GM12878 (cell line): ENCODE data around the gene GRK7. TPM values are rescaled to one million over a fixed set of nuclear protein-coding genes. Genes with fewer than 3 reads are reported as not detected.

Experiments
- DPF2 ChIP-seq: fragments of 450-650 bp; IDR thresholded peaks from 2 replicates; pipeline ENCODE4 v1.6.1; 2017; ENCODE audit warnings: mild to moderate bottlenecking
- IKZF1 ChIP-seq: fragments of 450-650 bp; conservative IDR thresholded peaks from 2 replicates; pipeline ENCODE4 v1.6.1; 2017; ENCODE audit warnings: antibody characterized with exemption, mild to moderate bottlenecking
- MAX ChIP-seq: IDR thresholded peaks from 2 replicates; pipeline ENCODE4 v1.6.1; 2012; ENCODE audit warnings: low read depth, low read length, improper control_type of control experiment
- MEF2B ChIP-seq: fragments of 450-650 bp; IDR thresholded peaks from 2 replicates; pipeline ENCODE4 v1.6.1; 2018; ENCODE audit warnings: mild to moderate bottlenecking, moderate library complexity; ENCODE audit not compliant: partially characterized antibody, poor library complexity, severe bottlenecking
- TBL1XR1 ChIP-seq: IDR thresholded peaks from 2 replicates; pipeline ENCODE4 v1.6.1; 2012; ENCODE audit warnings: low read depth, low read length, improper control_type of control experiment
- ZBTB11 ChIP-seq: fragments of 450-650 bp; formaldehyde crosslinking; IDR thresholded peaks from 2 replicates; pipeline ENCODE4 v1.5.0; 2022; ENCODE audit warnings: mild to moderate bottlenecking, missing genetic modification characterization
- ZNF592 ChIP-seq: fragments of 450-650 bp; IDR thresholded peaks from 2 replicates; pipeline ENCODE4 v1.6.1; 2017; ENCODE audit warnings: mild to moderate bottlenecking, moderate library complexity
- polyA plus RNA-seq, 11 experiments: library from polyadenylated mRNA; depleted of rRNA in 4 of 11; unstranded in 6 of 11; stranded (reverse) in 5 of 11; fragments of >200 nt; fragmentation: Nextera tagmentation in 4 of 11; fragmentation: Illumina TruSeq in 1 of 11; extraction: Ambion mirVana in 4 of 11; extraction: Trizol in 1 of 11; gene quantifications; 1 replicate in 1 of 11; 2 replicates in 10 of 11; pipeline versions ENCODE4 v1.2.1 to v1.2.3, GENCODE V29; 2011 to 2016; ENCODE audit warnings: inconsistent platforms in 2 of 11, missing spikeins in 2 of 11, low read depth in 1 of 11
- total RNA-seq, 4 experiments: library from RNA; depleted of rRNA in 3 of 4; stranded (reverse); fragments of >200 nt in 3 of 4; fragmentation: Illumina TruSeq in 1 of 4; extraction: Trizol in 1 of 4; gene quantifications; 2 replicates each; pipeline versions ENCODE4 v1.2.1 to v1.2.3, GENCODE V29; 2013 to 2021

The GRK7 gene
- total and polyA plus RNA-seq, 10 of the 15 experiments (the other 5 are each of a cell fraction or from before 2014, with no cell fraction given): not detected

GRCh38 chr3:141776376-141776775 is 13.2 kb downstream of the GRK7 start (continued):
- TF ChIP-seq ZNF592: no peak
- TF ChIP-seq TBL1XR1: no peak
- no peak for TF ChIP-seq DPF2
- TF ChIP-seq MAX: no peak
- TF ChIP-seq ZBTB11 (CRISPR knock-in tag): no peak
- TF ChIP-seq MEF2B: no peak
- TF ChIP-seq IKZF1: no peak
